Neural cell (in vitro differentiated cells): ENCODE data around the gene UBE2I. TPM values are rescaled to one million over a fixed set of nuclear protein-coding genes. Genes with fewer than 3 reads are reported as not detected.

Experiments
- H2AFZ ChIP-seq: fragments of 200-600, 300-800 bp; sonication (generic), shearing (Covaris generic); 2 replicates; pipeline ENCODE4 v1.6.0; 2014; ENCODE audit warnings: low read depth, mild to moderate bottlenecking, antibody characterized with exemption, low read length, moderate library complexity
- H3F3A ChIP-seq: fragments of 200-600 bp; shearing (Covaris generic); 2 replicates; pipeline ENCODE4 v1.6.1; 2016; ENCODE audit warnings: mild to moderate bottlenecking, moderate library complexity, mixed read lengths, antibody characterized with exemption, low read length; ENCODE audit not compliant: insufficient read depth, poor library complexity, severe bottlenecking
- H3K27ac ChIP-seq: fragments of 200-600, 300-800 bp; sonication (generic), shearing (Covaris generic); 2 replicates; pipeline ENCODE4 v1.5.1; 2014; ENCODE audit warnings: mild to moderate bottlenecking, low read length, moderate library complexity
- H3K27me3 ChIP-seq: fragments of 300-800, 200-600 bp; sonication (generic), shearing (Covaris generic); 2 replicates; pipeline ENCODE4 v1.6.0; 2014; ENCODE audit warnings: mild to moderate bottlenecking, low read depth, low read length, moderate library complexity; ENCODE audit not compliant: insufficient read depth
- H3K36me3 ChIP-seq: fragments of 300-800, 200-600 bp; sonication (generic), shearing (Covaris generic); 2 replicates; pipeline ENCODE4 v1.5.1; 2014; ENCODE audit warnings: mild to moderate bottlenecking, antibody characterized with exemption, low read length, moderate library complexity; ENCODE audit not compliant: insufficient read depth
- H3K4me2 ChIP-seq: fragments of 300-800, 200-600 bp; sonication (generic), shearing (Covaris generic); 2 replicates; pipeline ENCODE4 v1.6.0; 2014; ENCODE audit warnings: mild to moderate bottlenecking, low read length
- H3K4me3 ChIP-seq: fragments of 300-800, 200-600 bp; sonication (generic), shearing (Covaris generic); 2 replicates; pipeline ENCODE4 v1.5.1; 2014; ENCODE audit warnings: mild to moderate bottlenecking, low read length, moderate library complexity
- H3K79me2 ChIP-seq: fragments of 200-600 bp; shearing (Covaris generic); replicated peaks from 2 replicates; pipeline ENCODE4 v1.6.0; 2014; ENCODE audit warnings: mild to moderate bottlenecking, low read length, moderate library complexity; ENCODE audit not compliant: insufficient read depth
- H3K9ac ChIP-seq: fragments of 300-800, 200-600 bp; sonication (generic), shearing (Covaris generic); 2 replicates; pipeline ENCODE4 v1.6.1; 2016; ENCODE audit warnings: mild to moderate bottlenecking, low read length, mixed read lengths
- H3K9me2 ChIP-seq: fragments of 200-600 bp; shearing (Covaris generic); 2 replicates; pipeline ENCODE4 v1.6.1; 2016; ENCODE audit warnings: mild to moderate bottlenecking, low read length, mixed read lengths; ENCODE audit not compliant: insufficient read depth
- H3K9me3 ChIP-seq: fragments of 200-600, 300-800 bp; sonication (generic), shearing (Covaris generic); 2 replicates; pipeline ENCODE4 v1.6.1; 2016; ENCODE audit warnings: mild to moderate bottlenecking, mixed run types, low read length, moderate library complexity, mixed read lengths
- H4K20me1 ChIP-seq: fragments of 200-600 bp; shearing (Covaris generic); 2 replicates; pipeline ENCODE4 v1.6.1; 2016; ENCODE audit warnings: mild to moderate bottlenecking, mixed run types; ENCODE audit not compliant: insufficient read depth
- CTCF ChIP-seq: fragments of 450-650 bp; IDR thresholded peaks from 2 replicates; pipeline ENCODE4 v1.5.1; 2014; ENCODE audit warnings: antibody characterized with exemption, mild to moderate bottlenecking, moderate library complexity; ENCODE audit not compliant: poor library complexity, severe bottlenecking
- EP300 ChIP-seq: fragments of 450-650 bp; conservative IDR thresholded peaks from 2 replicates; pipeline ENCODE4 v1.6.1; 2014; ENCODE audit warnings: antibody characterized with exemption, mild to moderate bottlenecking, moderate library complexity; ENCODE audit not compliant: poor library complexity, severe bottlenecking
- MXI1 ChIP-seq: fragments of 450-650 bp; conservative IDR thresholded peaks from 2 replicates; pipeline ENCODE4 v1.6.1; 2014; ENCODE audit warnings: antibody characterized with exemption, mild to moderate bottlenecking; ENCODE audit not compliant: poor library complexity, severe bottlenecking
- POLR2AphosphoS5 ChIP-seq: IDR thresholded peaks from 2 replicates; pipeline ENCODE4 v1.6.1; 2012
- REST ChIP-seq: IDR thresholded peaks from 2 replicates; pipeline ENCODE4 v1.6.1; 2012; ENCODE audit warnings: borderline replicate concordance
- SMC3 ChIP-seq: fragments of 450-650 bp; conservative IDR thresholded peaks from 2 replicates; pipeline ENCODE4 v1.6.1; 2014; ENCODE audit warnings: antibody characterized with exemption, mild to moderate bottlenecking, moderate library complexity; ENCODE audit not compliant: poor library complexity
- TAF1 ChIP-seq: IDR thresholded peaks from 2 replicates; pipeline ENCODE4 v1.6.1; 2012; ENCODE audit warnings: low read depth
- polyA plus RNA-seq: library from polyadenylated mRNA; depleted of rRNA; stranded (reverse); fragments of >200 nt; gene quantifications from 2 replicates; pipeline ENCODE4 v1.2.3, GENCODE V29; 2014

Gene UBE2I
- polyA plus RNA-seq, 1 donor from 2014 or later: 111 TPM

DNA sequence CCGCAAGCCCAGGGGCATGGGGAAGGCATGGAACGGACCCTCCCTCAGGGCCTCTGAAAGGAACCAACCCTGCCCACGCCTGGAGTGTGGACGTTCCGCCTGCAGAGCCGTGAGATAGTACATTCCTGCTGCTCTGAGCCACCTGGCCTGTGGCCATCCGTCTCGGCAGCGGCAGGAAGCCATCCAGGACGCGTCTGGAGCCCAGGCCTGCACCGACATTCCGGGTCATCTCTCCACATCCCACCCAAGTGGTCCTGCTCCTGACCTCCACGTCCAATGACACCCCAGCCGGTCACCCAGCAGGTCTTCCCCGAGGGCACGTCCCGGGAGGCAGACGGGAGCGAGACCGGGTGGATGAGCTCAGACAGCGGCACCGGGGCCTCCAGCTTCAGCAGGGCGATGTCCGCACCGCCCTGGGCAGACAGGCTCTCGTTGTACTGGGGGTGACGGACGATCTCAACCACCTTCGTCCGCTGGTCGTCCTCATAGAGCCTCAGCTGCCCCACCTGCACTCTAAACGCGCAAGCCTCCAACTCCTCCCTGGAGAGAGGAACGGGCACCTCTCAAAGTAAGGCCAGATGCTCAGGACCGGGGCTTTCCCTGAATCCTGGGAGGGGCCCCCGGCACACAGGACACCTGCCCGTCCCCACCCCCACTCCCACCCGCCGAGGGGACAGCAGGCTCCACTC is 21.3 kb upstream of the UBE2I start:
- Histone ChIP-seq H3K4me2 (no peak overlapping the region), H3F3A (no peaks in the 10 kb centered on the region), H3K9me3 (no peaks in the 10 kb centered on the region), H3K4me3 (no peak overlapping the region), H2AFZ (no peak overlapping the region), H3K27ac (no peak overlapping the region), H3K36me3 (no peaks in the 10 kb centered on the region), H3K79me2 (no peaks in the 10 kb centered on the region), H3K9ac (no peak overlapping the region), H4K20me1 (no peaks in the 10 kb centered on the region), H3K9me2 (no peaks in the 10 kb centered on the region), H3K27me3 (no peaks in the 10 kb centered on the region)
- no peak for TF ChIP-seq REST
- TF ChIP-seq TAF1: no peak
- TF ChIP-seq EP300: no peak
- no peak for TF ChIP-seq MXI1
- TF ChIP-seq SMC3: no peak

DNA sequence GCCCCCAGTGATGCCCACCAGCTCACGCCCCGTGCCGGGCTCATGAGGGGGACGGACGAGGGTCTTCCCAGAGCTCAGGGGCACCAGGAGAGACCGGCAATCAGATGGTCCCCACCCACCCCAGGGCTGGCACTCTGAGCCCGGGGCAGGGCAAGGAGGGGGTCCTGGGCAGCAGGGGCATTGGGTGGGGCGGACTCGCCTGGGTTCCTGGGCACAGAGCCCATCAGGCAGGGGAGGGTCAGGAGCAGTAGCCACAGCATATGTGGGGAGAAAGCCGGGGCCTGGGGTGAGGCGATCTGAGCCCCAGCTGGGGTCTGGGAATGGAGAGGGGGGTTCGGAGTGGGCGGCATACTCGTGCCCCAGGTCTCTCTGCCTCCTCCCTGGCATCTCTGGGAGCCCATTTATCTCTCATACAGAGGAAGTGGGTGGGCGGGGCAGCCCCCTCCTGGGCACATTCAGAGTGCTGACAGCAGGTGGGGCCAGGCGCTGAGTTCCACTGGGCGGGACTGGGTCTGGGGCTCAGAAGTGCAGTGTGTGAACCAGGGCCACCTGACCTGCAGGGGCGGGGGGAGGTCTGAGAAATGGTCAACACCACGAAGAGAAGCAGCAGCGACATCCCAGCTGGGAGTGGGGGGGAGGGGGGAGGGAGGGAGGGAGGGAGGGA is 20.5 kb upstream of the UBE2I start:
- TF ChIP-seq TAF1 (no peak), REST (no peak)
- no peaks in the 10 kb centered on the region for H3F3A ChIP-seq
- no peak overlapping the region for H3K4me2 ChIP-seq
- no peaks in the 10 kb centered on the region for H3K79me2 ChIP-seq
- H2AFZ ChIP-seq: no peak overlapping the region
- H3K4me3 ChIP-seq: no peak overlapping the region
- no peaks in the 10 kb centered on the region for H3K9me3 ChIP-seq
- H3K27me3 ChIP-seq: no peaks in the 10 kb centered on the region
- H3K27ac ChIP-seq: no peak overlapping the region
- no peak overlapping the region for H3K9ac ChIP-seq
- no peaks in the 10 kb centered on the region for H3K36me3 ChIP-seq
- H3K9me2 ChIP-seq: no peaks in the 10 kb centered on the region
- no peaks in the 10 kb centered on the region for H4K20me1 ChIP-seq

DNA sequence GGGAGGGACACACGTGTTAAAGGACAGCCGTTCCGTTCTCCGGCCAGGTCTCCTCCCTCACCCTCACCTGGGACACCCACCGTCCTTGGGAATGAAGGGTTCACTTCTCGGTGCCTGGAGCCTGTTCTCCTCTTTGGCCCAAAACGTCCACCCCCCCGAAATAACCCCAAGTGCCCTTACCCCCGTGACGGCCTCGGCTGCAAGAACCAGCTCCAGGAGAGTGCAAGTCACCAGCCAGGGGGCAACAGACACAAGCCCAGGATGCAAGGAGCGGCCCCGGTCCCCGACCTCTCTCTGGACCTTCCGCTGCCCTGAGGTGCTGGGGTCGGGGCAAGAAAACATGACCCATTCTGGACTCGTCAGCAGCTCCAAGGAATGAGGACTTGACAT is 20.0 kb upstream of the UBE2I start:
- H3K9ac ChIP-seq: no peak overlapping the region
- no peak overlapping the region for H2AFZ ChIP-seq
- TF ChIP-seq CTCF (no peak), POLR2AphosphoS5 (no peak)
- no peak overlapping the region for H3K4me2 ChIP-seq
- no peaks in the 10 kb centered on the region for H3K9me3 ChIP-seq
- no peak overlapping the region for H3K4me3 ChIP-seq
- no peaks in the 10 kb centered on the region for H3K9me2 ChIP-seq
- H3K27ac ChIP-seq: no peak overlapping the region
- no peaks in the 10 kb centered on the region for H3F3A ChIP-seq
- no peaks in the 10 kb centered on the region for H3K79me2 ChIP-seq
- H3K27me3 ChIP-seq: no peaks in the 10 kb centered on the region
- H3K36me3 ChIP-seq: no peaks in the 10 kb centered on the region
- H4K20me1 ChIP-seq: no peaks in the 10 kb centered on the region
